ENCODE data around the gene RAMP1.

GRCh38 chr2:237823544-237823943, 35.9 kb upstream of the RAMP1 start:
- TF ChIP-seq, protein P1, sequence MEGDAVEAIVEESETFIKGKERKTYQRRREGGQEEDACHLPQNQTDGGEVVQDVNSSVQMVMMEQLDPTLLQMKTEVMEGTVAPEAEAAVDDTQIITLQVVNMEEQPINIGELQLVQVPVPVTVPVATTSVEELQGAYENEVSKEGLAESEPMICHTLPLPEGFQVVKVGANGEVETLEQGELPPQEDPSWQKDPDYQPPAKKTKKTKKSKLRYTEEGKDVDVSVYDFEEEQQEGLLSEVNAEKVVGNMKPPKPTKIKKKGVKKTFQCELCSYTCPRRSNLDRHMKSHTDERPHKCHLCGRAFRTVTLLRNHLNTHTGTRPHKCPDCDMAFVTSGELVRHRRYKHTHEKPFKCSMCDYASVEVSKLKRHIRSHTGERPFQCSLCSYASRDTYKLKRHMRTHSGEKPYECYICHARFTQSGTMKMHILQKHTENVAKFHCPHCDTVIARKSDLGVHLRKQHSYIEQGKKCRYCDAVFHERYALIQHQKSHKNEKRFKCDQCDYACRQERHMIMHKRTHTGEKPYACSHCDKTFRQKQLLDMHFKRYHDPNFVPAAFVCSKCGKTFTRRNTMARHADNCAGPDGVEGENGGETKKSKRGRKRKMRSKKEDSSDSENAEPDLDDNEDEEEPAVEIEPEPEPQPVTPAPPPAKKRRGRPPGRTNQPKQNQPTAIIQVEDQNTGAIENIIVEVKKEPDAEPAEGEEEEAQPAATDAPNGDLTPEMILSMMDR (IDR thresholded peaks at IDR 0.05), result no peak
- TF ChIP-seq POLR2A (IDR thresholded peaks at IDR 0.05), result no peak

Data from thyroid gland (tissue), 4 donors.